HEK293 (cell line): Measurements from ENCODE around the gene BRD3OS.

Experiments
- CTCF ChIP-seq: fragments of 450-650 bp; formaldehyde crosslinking; IDR thresholded peaks from 2 replicates; pipeline ENCODE4 v1.5.1; 2016; ENCODE audit warnings: missing biosample characterization, missing genetic modification characterization
- PRDM4 ChIP-seq: fragments of 450-650 bp; formaldehyde crosslinking; IDR thresholded peaks from 2 replicates; pipeline ENCODE4 v1.5.1; 2017; ENCODE audit warnings: missing biosample characterization, missing genetic modification characterization

GRCh38 chr9:134039386-134040175, 14.3 kb downstream of the BRD3OS start:
- no peak for TF ChIP-seq CTCF (tag by site-specific recombination)
- TF ChIP-seq PRDM4 (tag by site-specific recombination) = no peak
